Endodermal cell (in vitro differentiated cells): Measurements from ENCODE around the gene ALOX5. TPM values are rescaled to one million over a fixed set of nuclear protein-coding genes. Genes with fewer than 3 reads are reported as not detected.

Experiments
- DNase-seq: peaks from one replicate; pipeline ENCODE4 v3.0.0-alpha.2; 2017
- H3K27ac ChIP-seq: 2 replicates; pipeline ENCODE4 v1.5.1; 2013; ENCODE audit warnings: mild to moderate bottlenecking, low read depth, low read length, moderate library complexity
- H3K27me3 ChIP-seq: 2 replicates; pipeline ENCODE4 v1.6.1; 2013; ENCODE audit warnings: mild to moderate bottlenecking, low read length, moderate library complexity; ENCODE audit not compliant: insufficient read depth, control insufficient read depth, poor library complexity, severe bottlenecking
- H3K36me3 ChIP-seq: 2 replicates; pipeline ENCODE4 v1.7.0; 2013; ENCODE audit warnings: mild to moderate bottlenecking, low read length, moderate library complexity; ENCODE audit not compliant: control insufficient read depth, insufficient read depth
- H3K4me1 ChIP-seq: one replicate; pipeline ENCODE4 v1.7.0; 2013; ENCODE audit warnings: low read length; ENCODE audit not compliant: control insufficient read depth, insufficient read depth
- H3K4me3 ChIP-seq: 2 replicates; pipeline ENCODE4 v1.5.1; 2013; ENCODE audit warnings: mild to moderate bottlenecking, low read length, moderate library complexity
- H3K9ac ChIP-seq: 2 replicates; pipeline ENCODE4 v1.6.1; 2013; ENCODE audit warnings: mild to moderate bottlenecking, low read length, moderate library complexity; ENCODE audit not compliant: poor library complexity, severe bottlenecking; ENCODE audit errors: extremely low read depth
- H3K9me3 ChIP-seq: 2 replicates; pipeline ENCODE4 v1.6.1; 2013; ENCODE audit warnings: mild to moderate bottlenecking, low read length, moderate library complexity; ENCODE audit not compliant: control insufficient read depth
- H3K27ac Mint-ChIP-seq: 2 replicates; pipeline ENCODE4 v1.8.0; 2020; ENCODE audit warnings: mixed read lengths
- H3K27me3 Mint-ChIP-seq: 2 replicates; pipeline ENCODE4 v1.8.0; 2021; ENCODE audit warnings: mild to moderate bottlenecking, mixed read lengths; ENCODE audit not compliant: insufficient read depth
- H3K36me3 Mint-ChIP-seq: 2 replicates; pipeline ENCODE4 v1.8.0; 2020; ENCODE audit warnings: low read depth, mixed read lengths
- H3K4me1 Mint-ChIP-seq: 2 replicates; pipeline ENCODE4 v1.8.0; 2020; ENCODE audit warnings: mixed read lengths
- H3K4me3 Mint-ChIP-seq: 2 replicates; pipeline ENCODE4 v1.8.0; 2020; ENCODE audit warnings: mild to moderate bottlenecking, moderate library complexity, mixed read lengths
- H3K9me3 Mint-ChIP-seq: 2 replicates; pipeline ENCODE4 v1.8.0; 2020; ENCODE audit warnings: mild to moderate bottlenecking, mixed read lengths
- CTCF ChIP-seq: fragments of 200-600 bp; sonication (generic); conservative IDR thresholded peaks from 2 replicates; pipeline ENCODE4 v1.5.0; 2021; ENCODE audit warnings: antibody characterized with exemption, mild to moderate bottlenecking
- WGBS, 2 experiments: methylation state at CpG; one replicate each; pipeline versions ENCODE4 v1.1.5 to v1.1.7; 2013; ENCODE audit warnings: missing lambda C conversion rate in 2 of 2, mixed read lengths in 1 of 2; ENCODE audit not compliant: insufficient coverage in 1 of 2, insufficient read length in 1 of 2; 5-methylcytosine and 5-hydroxymethylcytosine counted together
- total RNA-seq, 2 donors: library from RNA; stranded (reverse); fragmentation: NEBNext Ultra II Directional in 1 of 2; extraction: Animal tissue kit (Norgen Biotek cat#: 25700) in 1 of 2; gene quantifications; 2 replicates in 1 of 2; 3 replicates in 1 of 2; pipeline ENCODE4 v1.2.1, GENCODE V29; 2021

Gene ALOX5
- total RNA-seq, 2 donors from 2014 or later = 0.31 to 1.1 TPM

DNA sequence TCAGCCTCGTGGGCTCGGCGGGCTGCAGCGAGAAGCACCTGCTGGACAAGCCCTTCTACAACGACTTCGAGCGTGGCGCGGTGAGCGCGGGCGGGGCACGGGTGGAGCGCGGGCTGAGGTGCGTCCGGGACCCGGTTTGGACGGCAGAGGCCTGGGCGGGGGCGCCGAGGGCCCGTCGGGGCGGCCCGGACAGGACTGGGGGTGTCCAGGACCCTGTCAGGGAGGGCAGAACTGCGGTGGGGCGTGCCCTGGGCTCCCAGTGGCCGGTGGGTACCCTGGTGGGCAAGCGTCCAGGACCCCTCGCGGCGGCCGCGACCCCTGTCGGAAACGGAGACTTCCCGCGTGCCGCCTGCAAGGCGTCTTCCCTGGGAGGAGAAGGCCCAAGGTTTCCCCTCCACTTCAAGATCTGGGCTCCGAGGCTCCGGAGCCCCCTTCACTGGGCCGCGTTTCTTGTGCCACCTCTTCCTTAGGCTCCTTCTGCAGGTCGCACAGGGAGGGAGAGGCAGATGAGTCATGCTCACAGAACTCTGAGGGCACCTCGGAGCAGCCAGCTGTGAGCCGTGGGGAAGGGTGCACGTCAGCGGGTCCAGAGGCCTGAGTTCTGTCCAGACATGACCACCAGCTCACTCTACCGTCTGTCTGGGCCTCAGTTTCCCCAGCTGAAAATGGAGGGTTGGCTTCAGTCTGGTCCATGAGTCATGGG, 485 bp downstream of the ALOX5 start:
- no peaks in the 10 kb centered on the region for H3K4me1 ChIP-seq
- no peak overlapping the region for H3K27ac ChIP-seq
- peak; percentile 66 for DNase-seq
- H3K27me3 Mint-ChIP-seq = peaks cover 74% of the 10 kb centered on the region
- peaks cover 75% of the 10 kb centered on the region for H3K27me3 ChIP-seq
- no peak overlapping the region for H3K9ac ChIP-seq
- no peaks in the 10 kb centered on the region for H3K9me3 Mint-ChIP-seq
- H3K9me3 ChIP-seq = no peaks in the 10 kb centered on the region
- H3K36me3 Mint-ChIP-seq = no peaks in the 10 kb centered on the region
- TF ChIP-seq CTCF = peak; percentile 21
- H3K36me3 ChIP-seq = no peaks in the 10 kb centered on the region
- peaks cover 2% of the 10 kb centered on the region for H3K4me1 Mint-ChIP-seq
- no peak overlapping the region for H3K27ac Mint-ChIP-seq
- WGBS, 2 experiments = 25 to 28% methylated on average over 27 to 51 of the region's 51 CpGs
- H3K4me3 ChIP-seq = no peak overlapping the region
- H3K4me3 Mint-ChIP-seq = peak overlapping the region; percentile 53

GRCh38 chr10:45375101-45375500, 1.1 kb downstream of the ALOX5 start:
- no peaks in the 10 kb centered on the region for H3K4me1 ChIP-seq
- no peak overlapping the region for H3K27ac Mint-ChIP-seq
- peaks cover 2% of the 10 kb centered on the region for H3K4me1 Mint-ChIP-seq
- no peak overlapping the region for H3K9ac ChIP-seq
- peak overlapping the region; percentile 53 for H3K4me3 Mint-ChIP-seq
- TF ChIP-seq CTCF = no peak
- no peaks in the 10 kb centered on the region for H3K9me3 ChIP-seq
- peaks cover 69% of the 10 kb centered on the region for H3K27me3 Mint-ChIP-seq
- H3K36me3 ChIP-seq = no peaks in the 10 kb centered on the region
- H3K27ac ChIP-seq = no peak overlapping the region
- H3K9me3 Mint-ChIP-seq = no peaks in the 10 kb centered on the region
- H3K36me3 Mint-ChIP-seq = no peaks in the 10 kb centered on the region
- 84 to 86% methylated on average over 8 of the region's 8 CpGs for WGBS, 2 experiments
- no peak for DNase-seq
- peaks cover 73% of the 10 kb centered on the region for H3K27me3 ChIP-seq
- H3K4me3 ChIP-seq = no peak overlapping the region

DNA sequence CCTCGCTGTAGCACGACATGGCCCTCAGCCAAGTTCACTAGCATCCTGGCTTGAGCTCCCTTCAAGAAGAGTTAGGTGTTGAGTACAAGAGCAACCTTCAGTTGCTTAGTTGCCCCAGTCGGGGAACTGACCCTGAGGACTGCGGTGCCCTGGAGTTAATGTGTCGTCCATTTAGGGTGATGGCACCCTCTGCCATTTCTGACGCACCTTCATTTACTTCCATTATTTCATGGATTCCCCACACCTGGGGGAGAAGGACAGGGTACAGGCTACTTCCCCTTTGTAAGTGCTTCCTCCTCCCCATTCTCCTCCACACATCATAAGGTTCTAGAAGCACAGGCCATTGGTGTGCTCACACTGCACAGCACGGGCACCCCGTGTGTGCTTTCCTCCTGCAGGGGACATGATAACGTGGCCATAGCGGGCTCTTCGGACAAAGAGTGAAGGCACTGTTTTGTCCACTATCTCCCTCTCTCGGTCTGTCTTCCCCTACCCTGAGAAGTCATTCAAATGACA, 1.8 kb downstream of the ALOX5 start:
- H3K4me3 ChIP-seq = no peak overlapping the region
- peak; percentile 24 for DNase-seq
- no peak for TF ChIP-seq CTCF
- no peaks in the 10 kb centered on the region for H3K9me3 Mint-ChIP-seq
- no peak overlapping the region for H3K27ac ChIP-seq
- no peak overlapping the region for H3K9ac ChIP-seq
- H3K27me3 Mint-ChIP-seq = peaks cover 62% of the 10 kb centered on the region
- peaks cover 2% of the 10 kb centered on the region for H3K4me1 Mint-ChIP-seq
- H3K36me3 Mint-ChIP-seq = no peaks in the 10 kb centered on the region
- H3K27me3 ChIP-seq = peaks cover 66% of the 10 kb centered on the region
- H3K27ac Mint-ChIP-seq = no peak overlapping the region
- H3K36me3 ChIP-seq = no peaks in the 10 kb centered on the region
- no peaks in the 10 kb centered on the region for H3K4me1 ChIP-seq
- 86 to 97% methylated on average over 5 to 12 of the region's 12 CpGs for WGBS, 2 experiments
- H3K4me3 Mint-ChIP-seq = no peak overlapping the region
- H3K9me3 ChIP-seq = no peaks in the 10 kb centered on the region
